ENCODE data around the gene RNF212B.

RNF212B gene

DNA sequence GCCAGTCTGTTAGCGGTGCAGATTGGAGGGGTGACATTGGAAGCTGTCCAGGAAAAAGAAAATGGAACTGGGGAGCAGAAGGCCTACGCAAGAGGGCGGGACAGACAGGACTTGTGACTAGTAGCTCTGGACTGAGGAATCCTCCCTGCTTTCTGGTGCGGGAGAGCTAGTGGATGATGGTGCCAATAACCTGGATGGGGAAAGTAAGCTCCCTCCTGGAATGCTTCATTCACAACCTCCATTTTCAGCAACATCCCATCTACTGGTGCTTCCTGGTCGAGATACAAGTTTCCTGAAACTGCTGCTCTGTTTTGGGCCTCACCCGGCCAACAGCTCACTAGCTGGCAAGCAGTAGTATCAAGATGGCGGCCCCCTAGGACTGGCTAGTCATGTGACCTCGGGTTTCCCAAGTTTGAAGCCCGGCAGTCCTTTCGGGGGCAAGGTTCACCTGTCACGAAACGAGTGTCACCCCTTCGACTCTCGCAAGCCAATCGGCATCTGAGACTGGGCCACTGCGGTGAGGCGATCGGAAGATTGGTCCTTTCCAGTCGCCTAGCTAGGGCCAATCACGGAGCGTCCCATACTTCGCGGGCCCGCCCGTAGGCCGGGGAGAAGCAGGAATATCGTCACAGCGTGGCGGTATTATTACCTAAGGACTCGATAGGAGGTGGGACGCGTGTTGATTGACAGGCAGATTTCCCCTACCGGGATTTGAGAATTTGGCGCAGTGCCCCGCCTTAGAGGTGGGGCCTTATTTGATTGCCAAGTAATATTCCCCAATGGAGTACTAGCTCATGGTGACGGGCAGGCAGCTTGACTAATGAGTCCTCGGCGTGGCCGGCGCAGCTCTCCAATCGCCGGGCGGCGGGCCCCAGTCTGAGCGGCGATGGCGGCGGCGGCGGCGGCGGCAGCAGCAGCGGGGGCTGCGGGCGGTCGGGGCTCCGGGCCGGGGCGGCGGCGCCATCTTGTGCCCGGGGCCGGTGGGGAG is 83.1 kb downstream of the RNF212B start, which contains the start of gene PABPN1:
PABPN1 (plus strand) TSS at position 874 of the 988 bp plus-strand sequence; CDS start at position 887, 13 bp downstream.
- peak; percentile 80 to 95 for DNase-seq (ENCODE audit: low read depth in 2 of 2)

DNA sequence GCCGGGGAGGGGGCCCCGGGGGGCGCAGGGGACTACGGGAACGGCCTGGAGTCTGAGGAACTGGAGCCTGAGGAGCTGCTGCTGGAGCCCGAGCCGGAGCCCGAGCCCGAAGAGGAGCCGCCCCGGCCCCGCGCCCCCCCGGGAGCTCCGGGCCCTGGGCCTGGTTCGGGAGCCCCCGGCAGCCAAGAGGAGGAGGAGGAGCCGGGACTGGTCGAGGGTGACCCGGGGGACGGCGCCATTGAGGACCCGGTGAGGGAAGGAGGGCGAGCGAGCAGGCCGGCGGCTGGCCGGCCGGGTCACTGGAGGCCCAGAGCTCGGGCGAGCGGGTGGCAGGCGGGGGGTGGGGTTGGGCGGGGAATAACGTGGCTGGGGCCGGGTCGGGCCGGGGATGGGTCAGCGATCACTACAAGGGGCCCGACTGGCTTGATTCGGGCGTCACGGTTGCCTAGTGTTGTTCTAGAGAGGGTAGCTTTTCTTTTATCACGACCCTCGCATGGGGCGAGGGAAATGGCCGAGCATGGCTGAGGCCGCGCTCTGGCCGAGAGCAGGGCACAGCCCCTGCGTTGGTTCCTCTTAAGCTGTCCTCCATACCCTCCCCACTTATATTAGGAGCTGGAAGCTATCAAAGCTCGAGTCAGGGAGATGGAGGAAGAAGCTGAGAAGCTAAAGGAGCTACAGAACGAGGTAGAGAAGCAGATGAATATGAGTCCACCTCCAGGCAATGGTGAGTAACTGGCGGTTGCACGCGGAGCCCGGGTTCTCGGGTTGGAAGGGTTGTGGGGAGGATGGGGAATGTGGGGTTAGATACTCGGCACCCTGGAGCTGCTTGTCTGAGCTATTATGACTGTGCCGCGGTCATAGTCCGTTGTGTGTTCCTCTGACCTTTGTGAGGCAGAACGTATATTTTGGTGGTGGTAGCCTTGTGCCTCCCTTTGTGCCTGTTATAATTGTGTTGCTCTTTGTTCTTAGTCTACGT is 84.1 kb downstream of the RNF212B start:
- DNase-seq (ENCODE audit: low read depth in 2 of 2), result peak in 1 of 2 donors; percentile 22
